Measurements from ENCODE around the gene HOXD9.
A peak's percentile ranks its signal among the peaks of the same experiment; 100 is the strongest.

HOXD9 gene

DNA sequence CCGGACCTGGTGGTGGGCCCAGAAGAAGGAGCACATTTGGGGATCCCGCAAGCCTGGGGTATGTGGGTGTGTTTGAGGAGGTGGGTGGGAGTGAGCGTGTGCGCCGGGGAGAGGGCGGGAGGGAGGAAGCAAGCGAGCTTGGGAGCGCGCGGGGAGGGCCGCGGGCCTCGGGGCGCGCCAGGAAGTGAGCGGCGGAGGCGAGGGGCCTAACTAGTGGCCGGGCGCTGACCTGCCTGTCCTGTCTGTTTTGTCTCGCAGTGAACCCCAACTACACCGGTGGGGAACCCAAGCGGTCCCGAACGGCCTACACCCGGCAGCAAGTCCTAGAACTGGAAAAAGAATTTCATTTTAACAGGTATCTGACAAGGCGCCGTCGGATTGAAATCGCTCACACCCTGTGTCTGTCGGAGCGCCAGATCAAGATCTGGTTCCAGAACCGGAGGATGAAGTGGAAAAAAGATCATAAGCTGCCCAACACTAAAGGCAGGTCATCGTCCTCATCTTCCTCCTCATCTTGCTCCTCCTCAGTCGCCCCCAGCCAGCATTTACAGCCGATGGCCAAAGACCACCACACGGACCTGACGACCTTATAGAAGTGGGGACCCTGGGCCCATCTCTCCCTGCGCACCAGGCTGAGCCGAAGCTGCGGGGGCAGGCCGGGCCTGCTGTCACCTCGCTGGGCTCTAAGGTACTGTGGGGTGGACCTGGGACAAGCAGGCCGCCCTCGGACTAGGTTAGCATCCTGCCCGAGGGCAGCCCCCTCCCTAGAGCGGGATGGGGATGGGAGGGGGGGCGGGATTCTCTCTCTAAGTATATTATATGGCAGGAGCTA, 30.0 kb downstream of the HOXD9 start:
- no peak for DNase-seq (ENCODE audit: low read depth)

DNA sequence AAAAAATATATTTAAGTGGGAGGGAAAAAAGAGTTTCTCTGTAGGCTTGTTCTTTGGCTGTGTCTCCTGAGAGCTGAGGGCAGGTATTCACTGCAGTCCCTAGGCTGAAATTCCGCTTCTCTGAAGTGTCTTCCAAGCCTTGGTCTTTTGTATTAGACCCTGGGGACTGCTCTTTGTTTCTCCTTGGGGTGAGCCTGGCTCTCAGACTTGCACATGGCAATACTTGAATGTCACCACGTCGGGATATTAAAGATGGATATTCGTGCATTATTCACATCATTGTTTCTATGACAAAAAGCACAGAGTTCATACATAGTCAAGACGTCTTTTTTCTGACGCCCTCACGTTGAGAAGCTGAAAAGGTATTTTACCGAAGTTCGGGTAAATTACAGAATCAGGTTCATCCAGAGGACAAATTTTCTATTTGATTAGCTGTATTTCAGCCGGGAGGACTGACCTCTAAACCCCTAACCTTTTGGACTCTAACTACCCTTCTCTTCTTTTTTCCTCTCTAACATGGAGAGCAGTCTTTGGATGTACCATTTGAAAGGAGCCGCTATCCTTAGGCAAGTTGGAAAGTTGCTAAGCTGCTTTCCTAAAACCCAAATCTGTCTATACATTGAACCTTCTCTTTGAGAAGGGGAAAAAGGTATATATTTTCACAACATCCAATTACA, 32.2 kb downstream of the HOXD9 start:
- DNase-seq (ENCODE audit: low read depth), result no peak

DNA sequence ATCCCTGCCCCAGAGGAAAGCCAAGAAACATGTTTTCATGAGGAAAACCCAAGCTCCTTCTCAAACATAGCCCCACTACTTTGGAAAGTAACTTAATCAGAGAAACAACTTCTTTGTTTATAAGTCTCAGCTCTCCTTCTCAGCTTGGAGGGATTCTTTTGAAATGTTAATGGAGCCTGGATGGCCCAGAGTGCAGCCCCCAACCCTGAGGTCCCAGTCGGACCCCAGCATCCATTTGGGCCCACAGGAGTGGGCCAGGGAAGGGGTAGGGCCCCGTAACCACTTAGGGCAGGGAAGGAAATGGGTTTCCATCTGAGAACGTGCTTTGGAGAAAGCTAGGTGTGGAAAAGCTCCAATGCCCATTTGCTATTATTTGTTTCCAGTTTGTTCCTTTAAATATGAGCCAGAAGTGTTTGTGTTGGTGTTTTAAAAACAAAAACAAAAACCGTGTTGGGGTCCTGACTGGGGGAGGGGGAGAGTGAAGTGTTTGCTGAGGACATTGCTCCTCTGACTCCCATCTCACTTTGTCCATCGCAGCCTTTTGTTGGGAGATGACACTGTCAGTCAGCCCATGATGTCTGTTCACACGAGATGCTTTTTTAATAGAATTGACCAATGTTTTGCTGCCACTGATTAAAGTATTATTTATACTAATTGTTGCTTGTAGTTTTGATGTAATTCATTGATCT, 33.0 kb downstream of the HOXD9 start:
- DNase-seq (ENCODE audit: low read depth), result no peak

DNA sequence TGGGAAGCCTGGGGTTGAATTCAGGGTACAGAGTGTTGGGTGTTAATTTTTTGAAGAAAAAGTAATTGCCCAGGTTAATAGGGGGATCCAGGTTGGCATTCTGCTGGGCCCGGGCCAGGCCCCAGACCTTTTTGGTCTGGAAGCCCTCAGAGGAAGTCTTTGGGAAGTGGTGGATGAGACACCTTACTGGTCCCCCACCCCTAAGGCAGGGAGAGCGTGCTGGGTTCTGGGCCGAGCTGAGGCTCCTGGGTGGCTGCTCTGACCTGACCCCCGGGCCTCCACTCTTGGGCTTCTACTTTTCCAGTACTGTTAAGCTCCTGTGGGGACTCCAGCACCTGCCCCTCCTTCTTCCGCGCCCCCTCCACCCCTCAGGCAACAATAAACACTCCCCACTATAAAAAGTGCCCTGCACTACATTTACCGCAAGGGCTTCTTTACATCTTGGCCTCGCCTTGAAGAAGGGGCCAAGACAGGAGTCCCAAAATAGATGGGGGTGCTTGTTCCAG, 33.8 kb downstream of the HOXD9 start:
- DNase-seq (ENCODE audit: low read depth), result no peak

DNA sequence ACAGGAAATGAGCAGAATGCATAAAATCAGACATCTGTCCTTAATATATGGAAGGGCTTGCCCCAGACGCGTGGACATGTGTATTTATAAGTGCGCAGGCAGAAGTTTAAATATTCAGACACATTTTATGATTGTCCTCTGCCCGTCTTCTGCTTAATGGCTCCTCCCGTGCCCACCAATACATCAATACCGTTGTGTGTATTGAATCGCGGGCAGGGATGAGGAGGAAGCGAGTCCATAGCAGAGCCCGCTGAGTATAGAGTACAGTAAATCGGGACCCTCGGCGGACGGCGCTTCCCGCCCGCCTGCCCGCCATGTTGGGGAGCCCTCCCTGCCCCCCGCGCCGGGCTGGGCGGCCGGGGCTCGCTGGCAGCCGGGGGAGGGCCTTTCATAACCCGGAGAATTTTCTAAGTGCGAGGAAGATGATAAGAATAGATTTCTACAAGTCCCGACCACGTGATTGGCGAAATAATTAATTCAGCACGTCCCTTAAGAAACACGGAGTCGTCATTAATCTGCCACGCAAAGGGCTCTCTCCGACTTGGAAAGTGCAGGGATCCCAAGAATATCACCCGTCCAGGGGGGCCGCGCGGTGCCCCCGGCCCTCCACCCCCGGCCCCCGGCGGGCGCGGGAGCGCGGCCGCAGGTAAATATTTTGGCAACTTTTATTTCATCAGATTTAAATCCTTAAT, 34.4 kb downstream of the HOXD9 start, which contains the start of gene HOXD3:
Gene HOXD3, plus strand, starts transcription at position 501 of the 692 bp plus-strand sequence. CDS start 11,808 bp downstream, outside the sequence.
- DNase-seq (ENCODE audit: low read depth), result no peak

DNA sequence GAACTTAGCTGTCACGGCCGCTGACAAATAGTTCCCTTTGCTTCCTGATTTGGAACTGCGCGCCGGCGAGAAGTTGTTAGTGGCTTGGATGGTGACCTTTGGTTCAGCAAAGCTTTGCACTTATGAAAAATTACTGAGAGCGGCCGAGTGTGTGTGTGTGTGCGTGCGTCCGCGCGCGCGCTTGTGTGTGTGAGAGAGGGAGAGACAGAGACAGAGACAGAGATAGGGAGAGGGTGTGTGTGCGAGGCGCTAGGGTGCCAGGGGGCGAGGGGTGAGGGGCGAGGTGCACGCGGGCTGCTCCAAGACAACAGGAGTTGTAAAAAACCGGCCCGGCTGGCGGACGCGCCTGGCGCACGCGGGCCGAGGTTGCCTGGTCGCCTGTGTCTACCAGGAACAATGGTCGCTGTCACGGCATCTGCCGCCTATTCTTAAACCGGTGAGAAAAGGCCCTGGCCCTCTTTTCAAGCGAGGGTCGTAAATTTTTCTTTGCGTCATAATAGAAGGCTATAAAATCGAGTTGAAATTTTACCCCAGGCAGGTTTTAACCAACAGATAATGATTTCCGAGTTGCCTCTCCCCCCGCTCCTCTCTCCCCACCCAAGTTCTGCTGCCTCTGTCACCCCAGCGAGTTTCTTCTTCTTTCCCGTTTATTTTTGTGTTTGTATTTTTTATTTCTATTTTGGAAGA, 35.1 kb downstream of the HOXD9 start:
- DNase-seq (ENCODE audit: low read depth), result no peak

DNA sequence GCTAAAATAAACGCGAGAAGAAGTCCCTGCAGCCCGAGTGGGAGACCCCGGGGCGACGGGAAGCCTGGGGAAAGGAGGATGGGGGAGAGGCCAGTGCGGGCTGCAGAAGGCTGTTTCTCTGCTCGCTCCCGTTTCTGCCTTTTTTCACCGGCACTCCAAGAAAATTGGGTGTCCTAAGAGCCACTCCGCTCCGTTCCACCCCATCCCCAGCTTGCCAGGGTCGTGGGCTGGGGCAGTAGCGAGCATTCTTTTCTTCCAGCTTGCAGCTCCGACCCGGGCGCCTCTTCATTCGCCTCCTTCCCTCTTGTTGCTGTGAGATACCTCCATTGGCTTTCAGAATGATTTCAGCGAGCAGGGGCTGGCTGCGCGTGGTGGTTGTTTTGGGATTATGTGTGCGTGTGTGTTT, 35.7 kb downstream of the HOXD9 start:
- no peak for DNase-seq (ENCODE audit: low read depth)

DNA sequence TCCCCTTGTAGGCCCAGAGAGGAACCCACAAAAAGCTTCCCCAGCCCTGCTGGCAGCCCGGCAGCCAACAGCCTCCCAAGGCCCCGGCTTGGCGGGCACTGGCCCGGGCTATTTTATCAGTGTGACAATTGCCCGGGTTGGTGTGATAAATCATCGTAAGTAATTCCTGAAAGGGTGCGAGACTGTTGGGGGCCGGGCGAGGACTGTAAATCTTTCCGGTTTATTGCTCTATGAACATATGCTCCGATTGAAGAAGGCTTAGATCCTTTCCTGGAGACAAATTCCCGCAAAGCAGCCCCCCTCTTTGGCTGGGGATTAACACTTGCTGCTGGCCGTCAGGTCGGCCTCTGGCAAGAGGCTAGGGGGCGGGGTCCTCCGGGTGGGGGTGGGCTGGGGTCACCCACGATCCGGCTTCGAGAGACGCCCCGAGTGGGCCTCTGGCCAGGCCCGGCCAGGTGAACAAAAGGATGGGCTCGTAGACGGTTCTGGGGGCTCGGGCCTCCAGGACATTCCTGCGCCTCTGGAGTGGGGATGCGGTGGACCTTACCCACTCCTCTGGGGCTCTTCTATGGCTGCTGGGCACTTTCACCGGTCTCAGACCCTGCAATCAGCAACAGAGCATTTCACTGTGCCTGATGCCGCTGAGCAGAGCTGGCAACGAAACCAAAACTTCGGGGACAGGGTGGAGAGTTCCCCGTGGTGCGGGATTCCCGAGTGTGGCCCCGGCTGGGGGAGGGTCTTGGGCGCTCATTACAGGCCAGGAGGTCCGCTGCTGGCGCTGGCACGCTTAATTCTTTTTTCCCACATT, 36.5 kb downstream of the HOXD9 start:
- no peak for DNase-seq (ENCODE audit: low read depth)

DNA sequence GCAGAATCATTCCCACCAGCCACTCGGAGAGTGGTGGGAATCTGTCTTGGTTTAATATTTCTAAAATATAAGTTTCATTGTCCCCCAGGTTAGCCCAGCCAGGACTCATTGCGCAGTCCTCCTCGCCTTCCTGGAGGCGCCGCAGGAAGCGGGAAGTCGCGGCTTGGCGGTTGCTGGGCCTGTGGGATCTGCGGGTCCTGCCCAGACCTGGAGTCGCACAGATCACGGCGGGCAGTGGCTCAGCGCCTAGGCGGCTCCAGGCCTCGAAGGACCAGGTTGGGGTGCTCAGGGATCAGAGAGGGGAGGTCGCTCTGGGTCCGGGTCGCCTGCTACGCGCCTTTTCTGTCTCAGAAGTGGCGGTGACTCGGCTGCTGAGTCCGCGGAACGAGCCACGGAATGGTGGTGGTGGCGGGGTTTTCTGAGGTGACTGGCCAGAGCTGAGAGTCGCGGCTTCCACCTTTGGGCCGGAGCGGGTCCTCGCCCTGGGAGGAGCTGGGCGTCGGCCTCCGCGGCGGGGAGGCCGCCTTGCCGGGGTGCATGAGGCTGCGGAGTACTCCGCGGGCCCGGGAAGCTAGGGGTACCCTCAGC, 37.2 kb downstream of the HOXD9 start:
- DNase-seq (ENCODE audit: low read depth), result no peak

DNA sequence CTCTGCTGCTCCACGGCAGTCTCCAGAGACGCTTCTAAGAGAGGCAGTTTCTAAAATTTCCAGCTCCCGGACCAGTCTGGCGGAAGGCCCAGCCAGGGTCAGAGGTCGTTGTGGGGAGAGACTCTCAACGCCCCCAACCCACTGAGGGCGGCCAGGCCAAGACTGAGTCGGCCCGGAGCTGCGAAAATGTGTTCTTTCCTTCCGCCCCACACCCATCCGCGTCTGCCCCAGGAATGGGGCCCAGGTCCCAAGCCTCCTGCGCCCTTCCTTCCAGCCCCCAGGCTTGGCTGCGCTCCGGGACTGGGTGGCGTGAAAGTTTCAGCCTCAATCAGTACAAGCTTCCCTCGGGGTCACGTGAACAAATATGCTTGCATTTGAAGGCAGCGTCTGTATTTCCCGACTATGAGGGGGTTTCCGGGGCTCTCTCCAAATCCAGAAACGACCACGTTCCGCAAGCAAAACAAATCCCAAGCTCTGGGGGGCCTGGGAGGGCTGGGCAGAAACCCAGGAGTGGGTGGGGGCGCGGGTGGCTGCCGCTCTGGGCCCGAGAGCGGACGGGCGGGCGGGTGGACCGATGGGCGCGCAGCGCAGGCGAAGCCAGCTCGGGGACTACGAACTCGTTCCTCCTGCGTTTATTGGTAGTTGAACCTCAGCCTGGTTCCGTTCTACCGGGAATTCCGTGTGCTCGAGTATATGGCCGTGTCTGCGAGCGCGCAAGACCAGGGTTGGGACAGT, 37.9 kb downstream of the HOXD9 start:
- DNase-seq (ENCODE audit: low read depth), result no peak

DNA sequence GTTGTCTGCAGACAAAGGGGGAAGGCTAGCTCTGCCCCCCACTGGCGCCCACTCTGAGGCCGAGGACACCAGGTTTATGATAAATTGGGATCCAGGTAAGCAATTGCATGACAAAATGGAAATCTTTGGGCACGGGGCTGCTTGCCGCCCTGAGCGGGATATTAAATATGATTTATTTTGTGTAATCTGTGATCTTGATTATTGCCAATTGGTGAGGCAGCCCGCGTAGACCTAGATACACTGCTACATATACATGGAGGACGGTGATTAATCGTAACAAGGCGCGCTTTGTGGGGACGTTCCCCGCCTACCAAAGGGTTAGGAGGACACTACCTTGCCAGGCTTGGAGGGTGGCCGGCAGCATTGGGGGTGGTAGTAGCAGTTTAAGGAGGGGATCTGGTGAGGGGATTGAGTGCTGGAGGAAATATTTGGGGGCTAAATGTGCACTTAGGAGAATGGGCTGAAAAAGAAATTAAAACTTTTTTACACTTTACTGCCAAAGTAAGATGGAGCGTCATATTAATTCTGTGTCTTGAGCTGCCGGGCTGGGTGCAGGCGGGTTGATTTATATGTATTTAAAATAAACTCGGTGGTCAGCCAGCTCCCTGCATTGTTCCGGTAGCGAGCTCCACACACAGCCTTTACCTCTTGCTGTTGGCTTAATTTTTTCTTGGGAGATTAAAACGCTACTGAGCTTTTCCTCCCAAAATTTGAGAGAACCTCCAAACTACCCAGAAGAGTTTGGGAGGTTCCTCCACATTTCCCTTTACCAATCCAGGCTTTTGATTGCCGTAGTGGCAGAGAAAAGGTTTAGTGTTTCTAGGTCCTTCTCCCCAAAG, 38.7 kb downstream of the HOXD9 start:
- no peak for DNase-seq (ENCODE audit: low read depth)

DNA sequence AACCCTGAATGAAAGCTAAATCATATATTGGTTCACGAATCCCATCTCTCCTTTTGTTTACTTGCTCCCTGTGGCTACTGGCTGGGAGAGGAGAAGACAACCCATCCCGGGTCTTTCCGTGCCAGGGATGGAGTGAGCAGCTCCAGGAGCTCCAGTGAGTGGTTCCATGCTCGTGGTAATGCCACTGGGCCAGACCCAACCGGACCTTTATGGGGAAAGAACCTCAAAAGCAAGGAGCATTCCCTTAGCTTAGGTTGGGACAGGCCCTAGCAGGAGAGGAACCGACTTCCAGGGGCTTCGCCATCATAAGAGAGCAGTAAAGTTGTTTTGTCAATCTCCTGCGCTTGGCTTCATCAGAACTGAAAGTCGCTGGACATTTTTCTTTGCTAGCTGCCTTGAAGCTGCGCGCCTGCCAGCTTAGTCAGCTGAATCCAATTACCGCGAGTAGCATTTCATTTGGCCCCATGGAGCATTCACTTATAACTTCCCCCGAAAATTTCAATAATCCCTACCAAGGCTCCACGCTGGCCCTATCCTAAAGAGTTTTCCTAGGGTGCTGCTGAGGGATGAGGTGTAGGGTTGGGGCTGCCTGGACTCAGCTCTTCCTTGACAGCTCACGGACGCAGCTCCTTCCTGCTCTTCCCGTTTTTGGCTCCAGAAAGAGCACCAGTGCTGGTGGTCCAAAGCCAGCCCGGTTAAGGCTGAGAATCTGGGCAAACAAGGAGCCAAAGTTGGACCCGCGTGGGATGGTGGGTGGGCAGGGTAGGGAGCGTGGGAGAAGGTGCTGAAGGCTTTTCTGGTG, 39.5 kb downstream of the HOXD9 start:
- DNase-seq (ENCODE audit: low read depth), result peak; percentile 55

DNA sequence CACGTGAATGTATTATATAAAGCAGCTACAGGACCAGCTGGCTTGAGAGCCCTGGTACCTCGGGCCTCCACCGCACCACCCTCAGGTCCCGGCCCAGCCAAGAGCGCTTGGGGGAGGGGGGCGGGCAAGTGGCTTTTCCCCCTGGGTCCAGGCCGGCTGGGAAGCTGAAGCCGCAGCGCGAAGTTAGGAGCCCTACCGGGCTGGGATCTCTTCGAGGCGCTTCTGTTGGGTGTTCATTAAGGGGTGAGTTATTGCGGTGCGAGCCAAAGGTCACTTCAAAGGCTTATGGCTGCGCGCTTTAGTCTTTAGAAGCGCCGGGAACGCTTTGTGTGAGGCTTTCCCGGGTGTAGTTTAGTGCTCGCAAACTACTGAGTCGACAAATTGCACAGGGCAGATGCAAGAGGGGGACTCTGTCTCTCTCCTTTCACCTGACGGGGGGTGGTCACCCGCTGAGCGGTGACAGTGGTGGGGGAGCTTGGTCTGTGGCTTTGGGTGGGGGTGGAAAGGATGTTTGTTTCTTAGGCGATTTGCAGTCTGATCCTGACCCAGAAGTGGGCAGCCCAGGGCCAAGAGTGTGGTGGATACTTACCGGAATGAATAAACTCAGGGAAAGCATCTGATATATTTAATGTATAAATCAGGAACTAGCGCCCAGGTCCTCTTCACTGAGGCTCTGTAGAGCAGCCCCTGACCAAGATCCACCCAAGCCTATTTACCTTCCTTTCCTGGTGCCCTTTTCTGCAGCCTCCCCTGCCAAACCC, 40.6 kb downstream of the HOXD9 start:
- no peak for DNase-seq (ENCODE audit: low read depth)

DNA sequence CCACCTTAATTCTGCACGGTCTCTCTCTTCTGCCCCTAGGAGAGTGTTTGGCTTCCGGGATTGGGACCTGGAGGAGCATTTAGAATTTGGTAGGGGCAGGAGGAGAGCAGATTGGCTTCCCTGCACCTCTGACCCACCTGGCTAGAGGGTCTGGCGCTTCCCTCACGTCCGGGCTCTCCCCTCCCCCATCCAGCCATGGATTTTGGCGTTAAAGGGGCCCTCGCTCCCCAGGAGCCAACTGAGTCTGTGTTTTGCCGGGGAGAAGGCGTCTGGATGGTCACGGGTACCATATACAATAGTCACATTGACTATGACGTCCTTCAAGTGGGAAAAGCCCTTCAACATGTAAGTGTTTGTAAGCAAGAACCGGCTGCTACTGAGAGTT, 41.1 kb downstream of the HOXD9 start:
- DNase-seq (ENCODE audit: low read depth), result no peak

DNA sequence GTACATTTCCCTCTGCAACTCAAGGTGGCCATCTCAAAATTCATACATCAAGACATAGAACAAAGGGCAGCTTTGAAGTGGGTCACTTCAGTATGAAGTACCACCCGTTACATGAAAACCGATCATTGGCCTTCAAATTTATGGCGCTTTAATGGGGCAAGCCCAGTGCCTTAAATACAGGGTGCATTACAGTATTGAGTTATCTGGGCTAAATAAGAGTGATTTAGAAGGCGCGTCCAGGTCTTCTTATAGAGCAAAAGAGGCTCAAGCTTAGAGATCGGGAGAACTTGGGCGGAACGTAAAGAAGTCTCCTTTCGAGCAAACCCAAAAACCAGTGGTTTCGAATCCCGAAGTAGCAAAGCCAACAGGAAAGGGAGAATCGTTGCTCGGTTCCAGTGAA, 41.7 kb downstream of the HOXD9 start:
- no peak for DNase-seq (ENCODE audit: low read depth)

DNA sequence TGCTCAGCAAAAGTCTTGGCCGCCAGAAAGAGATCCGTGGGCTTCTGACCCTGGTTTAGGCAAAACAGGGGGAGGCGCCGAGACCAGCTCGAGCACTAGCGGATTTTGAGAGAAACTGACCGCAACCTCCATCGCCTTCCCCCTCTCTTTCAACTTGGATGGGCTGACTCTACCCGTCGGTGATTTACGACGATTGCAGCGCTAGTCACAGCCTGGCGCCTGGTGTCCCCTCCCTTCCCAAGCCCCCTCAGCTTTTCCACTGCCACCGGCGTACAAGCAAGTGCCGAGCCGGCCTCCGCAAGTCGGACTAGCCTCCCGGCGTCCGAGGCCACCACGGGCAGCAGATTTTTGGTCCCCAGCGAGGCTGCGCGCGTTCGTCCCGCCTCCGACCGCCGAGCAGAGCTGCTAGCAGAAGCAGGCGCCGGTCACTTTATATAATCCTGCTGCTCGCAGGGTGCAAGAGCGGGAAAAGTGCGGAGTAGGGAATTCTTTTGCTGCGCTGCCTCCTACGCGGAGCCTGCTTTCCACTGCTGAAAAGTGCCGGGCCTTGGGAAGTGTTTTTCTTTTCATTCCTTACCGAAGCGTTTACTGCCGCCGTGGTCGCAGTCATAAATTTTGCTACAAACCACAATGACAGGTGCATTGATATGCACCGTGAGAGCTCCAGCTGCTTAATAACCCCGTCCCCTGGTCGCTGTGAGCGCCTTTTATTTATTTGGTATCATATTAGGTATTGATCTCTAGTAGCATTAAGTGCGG, 42.3 kb downstream of the HOXD9 start:
- no peak for DNase-seq (ENCODE audit: low read depth)
